Mammary epithelial cell (primary cell): Measurements from ENCODE around the gene UBE2K.

Source experiments
- EZH2 ChIP-seq: IDR thresholded peaks from 2 replicates; pipeline ENCODE4 v1.6.1; 2012; ENCODE audit warnings: low read length, inconsistent platforms, borderline replicate concordance
- TF ChIP-seq, protein P1 (sequence below), 2 donors: IDR thresholded peaks in 1 of 2; conservative IDR thresholded peaks in 1 of 2; 2 replicates each; pipeline ENCODE4 v1.5.1; 2011 to 2012; ENCODE audit warnings: inconsistent platforms in 2 of 2, low read length in 2 of 2, mild to moderate bottlenecking in 2 of 2, control low read depth in 1 of 2, low read depth in 1 of 2; ENCODE audit not compliant: insufficient read depth in 1 of 2; ENCODE audit errors: extremely low read depth in 1 of 2

DNA sequence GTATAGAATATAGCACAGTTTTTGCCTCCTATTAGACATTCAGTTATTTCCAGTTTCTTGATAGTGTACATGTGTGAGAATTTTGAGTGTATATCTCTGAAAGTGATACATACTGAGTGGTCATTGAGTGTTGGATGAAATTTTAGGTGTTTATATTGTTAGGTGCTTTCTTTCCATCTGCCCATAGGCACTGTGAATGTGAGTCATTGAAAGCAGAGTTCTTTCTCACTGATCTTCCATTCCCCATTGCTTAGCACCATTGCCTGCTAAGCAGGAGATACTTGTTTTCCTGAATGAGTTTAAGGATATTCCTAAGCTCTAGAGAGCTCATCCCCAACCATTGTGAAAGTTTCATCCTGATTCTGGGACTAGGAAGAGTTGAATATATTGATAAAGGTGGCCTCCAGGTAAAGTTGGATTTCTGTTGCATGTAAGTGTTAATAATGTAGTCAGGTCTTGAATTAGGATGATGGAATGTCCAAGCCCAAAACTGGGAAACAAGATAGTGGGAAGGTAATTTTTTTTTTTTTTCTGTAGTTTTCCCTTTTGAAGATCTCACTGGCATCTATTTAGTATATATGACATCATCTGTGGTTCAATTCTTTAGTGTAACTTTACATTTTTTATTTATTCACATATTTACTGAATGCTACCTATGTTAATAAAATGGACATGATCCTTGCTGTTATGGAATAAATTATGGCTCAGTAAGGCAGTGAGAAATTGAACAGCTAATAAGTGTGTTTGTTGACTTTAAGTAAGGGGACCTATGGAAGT, 22.1 kb downstream of the UBE2K start:
- TF ChIP-seq, protein P1, sequence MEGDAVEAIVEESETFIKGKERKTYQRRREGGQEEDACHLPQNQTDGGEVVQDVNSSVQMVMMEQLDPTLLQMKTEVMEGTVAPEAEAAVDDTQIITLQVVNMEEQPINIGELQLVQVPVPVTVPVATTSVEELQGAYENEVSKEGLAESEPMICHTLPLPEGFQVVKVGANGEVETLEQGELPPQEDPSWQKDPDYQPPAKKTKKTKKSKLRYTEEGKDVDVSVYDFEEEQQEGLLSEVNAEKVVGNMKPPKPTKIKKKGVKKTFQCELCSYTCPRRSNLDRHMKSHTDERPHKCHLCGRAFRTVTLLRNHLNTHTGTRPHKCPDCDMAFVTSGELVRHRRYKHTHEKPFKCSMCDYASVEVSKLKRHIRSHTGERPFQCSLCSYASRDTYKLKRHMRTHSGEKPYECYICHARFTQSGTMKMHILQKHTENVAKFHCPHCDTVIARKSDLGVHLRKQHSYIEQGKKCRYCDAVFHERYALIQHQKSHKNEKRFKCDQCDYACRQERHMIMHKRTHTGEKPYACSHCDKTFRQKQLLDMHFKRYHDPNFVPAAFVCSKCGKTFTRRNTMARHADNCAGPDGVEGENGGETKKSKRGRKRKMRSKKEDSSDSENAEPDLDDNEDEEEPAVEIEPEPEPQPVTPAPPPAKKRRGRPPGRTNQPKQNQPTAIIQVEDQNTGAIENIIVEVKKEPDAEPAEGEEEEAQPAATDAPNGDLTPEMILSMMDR (conservative IDR thresholded peaks at IDR 0.05 in 1 of 2, IDR thresholded peaks at IDR 0.05 in 1 of 2; ENCODE audit: extremely low read depth in 1 of 2, insufficient read depth in 1 of 2, low read depth in 1 of 2, low read length in 2 of 2), result no peak
- no peak for TF ChIP-seq EZH2
